NB4 (cell line): ENCODE data around the gene PDE4D.

Experiments
- MYC ChIP-seq: IDR thresholded peaks from 2 replicates; pipeline ENCODE4 v1.6.1; 2011; ENCODE audit warnings: low read depth, low read length
- POLR2A ChIP-seq: IDR thresholded peaks from 2 replicates; pipeline ENCODE4 v1.6.1; 2011; ENCODE audit warnings: mild to moderate bottlenecking; ENCODE audit not compliant: insufficient read length; ENCODE audit errors: extremely low read depth
- TF ChIP-seq, protein P1 (sequence below): IDR thresholded peaks from one replicate; pipeline ENCODE4 v1.5.1; 2012; ENCODE audit warnings: low read depth, low read length
- TF ChIP-seq, protein P2 (sequence below): IDR thresholded peaks from 2 replicates; pipeline ENCODE4 v1.6.1; 2011; ENCODE audit warnings: low read depth, low read length

DNA sequence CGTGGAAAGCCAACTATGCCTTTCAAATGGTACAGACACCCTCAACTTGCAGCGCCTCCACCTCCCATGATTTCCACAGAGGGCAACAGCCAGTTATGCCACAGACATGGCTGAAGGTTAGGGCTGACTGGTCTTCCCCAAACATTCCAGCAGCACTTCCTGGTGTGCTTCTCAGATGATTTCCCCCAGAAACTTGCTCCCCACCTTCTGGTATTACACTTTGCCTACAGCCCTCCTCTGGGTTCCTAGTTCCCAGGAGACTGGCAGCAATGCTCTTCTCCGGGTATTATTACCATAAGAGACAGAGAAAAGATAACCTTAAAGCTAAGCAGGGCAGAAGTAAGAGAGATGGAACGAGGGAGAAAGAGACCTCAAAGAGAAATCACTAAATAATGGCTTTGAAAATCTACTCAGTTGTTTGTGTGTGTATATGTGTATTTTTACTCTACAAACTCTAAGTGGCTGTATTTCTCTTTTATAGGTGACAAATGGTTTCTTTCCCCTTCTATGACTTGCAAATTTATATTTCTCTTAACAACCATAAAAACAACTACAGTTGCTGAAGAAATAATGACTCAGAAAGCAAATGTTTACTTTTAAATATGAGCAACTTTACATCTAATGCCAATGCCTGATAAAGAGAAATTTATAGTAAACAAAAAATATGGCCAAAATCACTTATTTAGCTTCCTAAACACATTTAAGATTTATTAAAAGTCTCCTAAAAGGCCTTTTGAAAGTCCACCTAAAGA lies 133.8 kb downstream of the PDE4D start:
- TF ChIP-seq, protein P1, sequence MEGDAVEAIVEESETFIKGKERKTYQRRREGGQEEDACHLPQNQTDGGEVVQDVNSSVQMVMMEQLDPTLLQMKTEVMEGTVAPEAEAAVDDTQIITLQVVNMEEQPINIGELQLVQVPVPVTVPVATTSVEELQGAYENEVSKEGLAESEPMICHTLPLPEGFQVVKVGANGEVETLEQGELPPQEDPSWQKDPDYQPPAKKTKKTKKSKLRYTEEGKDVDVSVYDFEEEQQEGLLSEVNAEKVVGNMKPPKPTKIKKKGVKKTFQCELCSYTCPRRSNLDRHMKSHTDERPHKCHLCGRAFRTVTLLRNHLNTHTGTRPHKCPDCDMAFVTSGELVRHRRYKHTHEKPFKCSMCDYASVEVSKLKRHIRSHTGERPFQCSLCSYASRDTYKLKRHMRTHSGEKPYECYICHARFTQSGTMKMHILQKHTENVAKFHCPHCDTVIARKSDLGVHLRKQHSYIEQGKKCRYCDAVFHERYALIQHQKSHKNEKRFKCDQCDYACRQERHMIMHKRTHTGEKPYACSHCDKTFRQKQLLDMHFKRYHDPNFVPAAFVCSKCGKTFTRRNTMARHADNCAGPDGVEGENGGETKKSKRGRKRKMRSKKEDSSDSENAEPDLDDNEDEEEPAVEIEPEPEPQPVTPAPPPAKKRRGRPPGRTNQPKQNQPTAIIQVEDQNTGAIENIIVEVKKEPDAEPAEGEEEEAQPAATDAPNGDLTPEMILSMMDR = no peak
- TF ChIP-seq POLR2A (no peak), MYC (no peak)
- TF ChIP-seq, protein P2, sequence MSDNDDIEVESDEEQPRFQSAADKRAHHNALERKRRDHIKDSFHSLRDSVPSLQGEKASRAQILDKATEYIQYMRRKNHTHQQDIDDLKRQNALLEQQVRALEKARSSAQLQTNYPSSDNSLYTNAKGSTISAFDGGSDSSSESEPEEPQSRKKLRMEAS = no peak
